ENCODE results near the gene NHLRC2.

GRCh38 chr10:113929522-113929921 is 75.1 kb downstream of the NHLRC2 start:
- no peak for TF ChIP-seq POLR2A (IDR thresholded peaks at IDR 0.05)
- no peak for TF ChIP-seq CTCF (IDR thresholded peaks at IDR 0.05)
